Breast epithelium (tissue), 3 donors: Measurements from ENCODE around the gene WDR19.

Experiments
- CTCF ChIP-seq, 3 donors: fragments of 450-650 bp; IDR thresholded peaks; one replicate each; pipeline ENCODE4 v1.5.1; 2016 to 2017; ENCODE audit warnings: antibody characterized with exemption in 3 of 3, mild to moderate bottlenecking in 3 of 3, moderate library complexity in 3 of 3
- POLR2A ChIP-seq: fragments of 450-650 bp; IDR thresholded peaks from one replicate; pipeline ENCODE4 v1.6.1; 2016; ENCODE audit warnings: antibody characterized with exemption, mild to moderate bottlenecking, moderate library complexity
- POLR2AphosphoS5 ChIP-seq, 3 donors: sonication (generic); formaldehyde crosslinking; IDR thresholded peaks; one replicate each; pipeline ENCODE4 v1.6.1; 2017; ENCODE audit warnings: antibody characterized with exemption in 3 of 3

GRCh38 chr4:39255266-39255665, 72.9 kb downstream of the WDR19 start:
- TF ChIP-seq POLR2A (no peak), CTCF (IDR thresholded peaks at IDR 0.05) (no peak), POLR2AphosphoS5 (IDR thresholded peaks at IDR 0.05) (no peak)
